Body of pancreas (tissue), 4 donors: ENCODE results near the gene RNASE11.

ENCODE experiments used
- POLR2A ChIP-seq, 3 donors: fragments of 450-650 bp; IDR thresholded peaks; one replicate each; pipeline ENCODE4 v1.6.1; 2016; ENCODE audit warnings: antibody characterized with exemption in 3 of 3, mild to moderate bottlenecking in 2 of 3
- TF ChIP-seq, protein P1 (sequence below), 7 experiments: fragments of 450-650 bp in 4 of 7; fragments of 200-600 bp in 3 of 7; sonication (generic) in 3 of 7; IDR thresholded peaks; one replicate each; pipeline ENCODE4 v1.5.1; 2016 to 2019; ENCODE audit warnings: antibody characterized with exemption in 7 of 7

DNA sequence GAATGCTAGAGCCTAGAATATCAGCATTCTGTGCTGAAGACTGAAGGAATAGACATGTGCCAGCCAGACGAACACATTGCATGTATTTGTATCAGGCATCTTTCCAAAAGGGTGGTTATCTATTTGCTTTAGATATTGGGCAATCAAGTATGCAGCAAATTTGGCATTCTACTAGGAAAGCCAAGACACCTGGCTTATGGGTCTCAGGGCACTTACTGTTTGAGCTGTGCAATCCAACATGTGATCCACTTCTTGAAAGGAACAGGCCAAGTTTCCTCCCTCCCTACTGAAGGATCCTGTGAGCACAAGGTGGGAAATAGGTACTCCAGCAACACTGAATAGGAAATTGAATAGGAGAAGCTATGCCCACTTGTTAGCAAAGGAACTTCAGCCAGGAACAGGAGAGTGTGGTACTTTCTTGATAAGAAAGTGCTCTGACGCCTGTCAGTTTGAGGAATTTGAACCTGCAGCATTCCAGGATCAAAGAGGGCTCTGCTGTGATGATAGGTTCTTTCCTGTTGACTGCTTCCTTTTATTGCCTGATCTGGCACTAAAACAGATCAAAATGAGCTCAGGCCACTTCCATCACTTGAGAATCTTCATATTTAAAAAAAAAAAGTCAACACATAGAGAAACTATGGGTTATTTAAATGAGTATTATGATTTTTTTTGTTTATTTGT lies 33.1 kb upstream of the RNASE11 start:
- TF ChIP-seq, protein P1, sequence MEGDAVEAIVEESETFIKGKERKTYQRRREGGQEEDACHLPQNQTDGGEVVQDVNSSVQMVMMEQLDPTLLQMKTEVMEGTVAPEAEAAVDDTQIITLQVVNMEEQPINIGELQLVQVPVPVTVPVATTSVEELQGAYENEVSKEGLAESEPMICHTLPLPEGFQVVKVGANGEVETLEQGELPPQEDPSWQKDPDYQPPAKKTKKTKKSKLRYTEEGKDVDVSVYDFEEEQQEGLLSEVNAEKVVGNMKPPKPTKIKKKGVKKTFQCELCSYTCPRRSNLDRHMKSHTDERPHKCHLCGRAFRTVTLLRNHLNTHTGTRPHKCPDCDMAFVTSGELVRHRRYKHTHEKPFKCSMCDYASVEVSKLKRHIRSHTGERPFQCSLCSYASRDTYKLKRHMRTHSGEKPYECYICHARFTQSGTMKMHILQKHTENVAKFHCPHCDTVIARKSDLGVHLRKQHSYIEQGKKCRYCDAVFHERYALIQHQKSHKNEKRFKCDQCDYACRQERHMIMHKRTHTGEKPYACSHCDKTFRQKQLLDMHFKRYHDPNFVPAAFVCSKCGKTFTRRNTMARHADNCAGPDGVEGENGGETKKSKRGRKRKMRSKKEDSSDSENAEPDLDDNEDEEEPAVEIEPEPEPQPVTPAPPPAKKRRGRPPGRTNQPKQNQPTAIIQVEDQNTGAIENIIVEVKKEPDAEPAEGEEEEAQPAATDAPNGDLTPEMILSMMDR (IDR thresholded peaks at IDR 0.05) = no peak
- TF ChIP-seq POLR2A (IDR thresholded peaks at IDR 0.05) = no peak
